H1 (cell line): ENCODE measurements around the gene DISC1. TPM values are rescaled to one million over a fixed set of nuclear protein-coding genes. Genes with fewer than 3 reads are reported as not detected.

Source experiments
- CTCF ChIA-PET: fragments of 300-600 bp; sonication (Branson Sonifier 250); formaldehyde crosslinking; loops from one replicate; lab custom pipeline; 2021; ENCODE audit not compliant: partially characterized antibody; lab: Charles Lee
- POLR2A ChIA-PET: fragments of 300-600 bp; sonication (Branson Sonifier 250); formaldehyde crosslinking; loops from one replicate; lab custom pipeline; 2021; ENCODE audit warnings: inconsistent platforms; ENCODE audit not compliant: partially characterized antibody; lab: Charles Lee
- DNase-seq, 2 experiments: peaks; one replicate each; pipeline versions ENCODE4 v3.0.0 to v3.0.0-alpha.2; 2010 to 2022; ENCODE audit warnings: low spot score in 2 of 2, low read depth in 1 of 2, mixed read lengths in 1 of 2
- FAIRE-seq: peaks from 2 replicates; lab custom pipeline; 2011; peaks lifted over from hg19 to GRCh38; lab: Jason Lieb, UNC
- H2AFZ ChIP-seq: 2 replicates; pipeline ENCODE4 v1.8.1; 2012; ENCODE audit warnings: low read length, inconsistent platforms
- H2AK5ac ChIP-seq: 2 replicates; pipeline ENCODE4 v1.6.1; 2013; ENCODE audit warnings: low read depth, low read length
- H2BK120ac ChIP-seq: replicated peaks from 2 replicates; pipeline ENCODE3; 2013; ENCODE audit warnings: low read depth, low read length, inconsistent platforms
- H2BK12ac ChIP-seq: 2 replicates; pipeline ENCODE4 v1.6.1; 2013; ENCODE audit warnings: low read depth, low read length
- H2BK15ac ChIP-seq: 2 replicates; pipeline ENCODE4 v1.6.1; 2013; ENCODE audit warnings: low read length
- H2BK20ac ChIP-seq: 2 replicates; pipeline ENCODE4 v1.6.1; 2013; ENCODE audit warnings: low read length
- H2BK5ac ChIP-seq: 2 replicates; pipeline ENCODE4 v1.6.1; 2013; ENCODE audit warnings: low read depth, low read length
- H3K14ac ChIP-seq: 2 replicates; pipeline ENCODE4 v1.6.1; 2013; ENCODE audit warnings: inconsistent platforms; ENCODE audit not compliant: insufficient read length
- H3K18ac ChIP-seq: 2 replicates; pipeline ENCODE4 v1.6.1; 2013; ENCODE audit warnings: low read length; ENCODE audit errors: extremely low read depth
- H3K23ac ChIP-seq: 2 replicates; pipeline ENCODE4 v1.6.1; 2013; ENCODE audit warnings: inconsistent platforms; ENCODE audit not compliant: insufficient read length
- H3K23me2 ChIP-seq: 2 replicates; pipeline ENCODE4 v1.6.1; 2013; ENCODE audit warnings: low read depth, low read length
- H3K27ac ChIP-seq: 2 replicates; pipeline ENCODE4 v1.6.1; 2011; ENCODE audit warnings: low read depth, low read length, inconsistent platforms
- H3K27me3 ChIP-seq, 4 experiments: replicated peaks in 1 of 4; 1 replicate in 1 of 4; 2 replicates in 3 of 4; pipeline versions ENCODE4 v1.6.1 to v1.8.1; 2011 to 2013; ENCODE audit warnings: low read length in 3 of 4, mild to moderate bottlenecking in 3 of 4, inconsistent platforms in 2 of 4, mixed read lengths in 2 of 4, moderate library complexity in 1 of 4; ENCODE audit not compliant: control insufficient read depth in 3 of 4, insufficient read depth in 3 of 4; ENCODE audit errors: extremely low read depth in 1 of 4
- H3K36me3 ChIP-seq, 4 experiments: 2 replicates each; pipeline versions ENCODE4 v1.6.1 to v1.8.1; 2011 to 2013; ENCODE audit warnings: mild to moderate bottlenecking in 4 of 4, low read length in 3 of 4, moderate library complexity in 2 of 4, control low read depth in 1 of 4, inconsistent platforms in 1 of 4; ENCODE audit not compliant: insufficient read depth in 4 of 4, control insufficient read depth in 2 of 4
- H3K4ac ChIP-seq: replicated peaks from 2 replicates; pipeline ENCODE3; 2013; ENCODE audit warnings: low read length, low read depth, mixed read lengths, inconsistent platforms; ENCODE audit not compliant: insufficient read length
- H3K4me1 ChIP-seq, 4 experiments: replicated peaks in 1 of 4; 1 replicate in 1 of 4; 2 replicates in 3 of 4; pipeline versions ENCODE4 v1.6.1 to v1.8.1; 2011 to 2013; ENCODE audit warnings: low read length in 3 of 4, inconsistent platforms in 2 of 4, mixed read lengths in 1 of 4; ENCODE audit not compliant: insufficient read depth in 4 of 4, control insufficient read depth in 3 of 4
- H3K4me2 ChIP-seq, 2 experiments: 2 replicates each; pipeline versions ENCODE4 v1.6.1 to v1.8.1; 2011 to 2013; ENCODE audit warnings: low read depth in 2 of 2, low read length in 2 of 2, control low read depth in 1 of 2, inconsistent platforms in 1 of 2, mild to moderate bottlenecking in 1 of 2; ENCODE audit not compliant: insufficient read depth in 1 of 2
- H3K4me3 ChIP-seq, 4 experiments: fragments of 200-600, 300-600 bp in 1 of 4; sonication (generic), shearing (Covaris generic), sonication (Bioruptor Twin) in 1 of 4; 2 replicates each; pipeline versions ENCODE4 v1.5.1 to v1.8.1; 2011 to 2016; ENCODE audit warnings: low read length in 4 of 4, low read depth in 3 of 4, control low read depth in 2 of 4, inconsistent platforms in 2 of 4, mild to moderate bottlenecking in 2 of 4, mixed read lengths in 1 of 4, moderate library complexity in 1 of 4; ENCODE audit not compliant: insufficient read depth in 2 of 4; ENCODE audit errors: extremely low read depth in 1 of 4
- H3K56ac ChIP-seq: replicated peaks from 2 replicates; pipeline ENCODE3; 2013; ENCODE audit warnings: low read depth, mild to moderate bottlenecking, mixed read lengths, low read length, inconsistent platforms; ENCODE audit not compliant: insufficient read length
- H3K79me1 ChIP-seq: 2 replicates; pipeline ENCODE4 v1.6.1; 2013; ENCODE audit warnings: low read depth, low read length, control low read depth
- H3K79me2 ChIP-seq, 2 experiments: 2 replicates each; pipeline versions ENCODE4 v1.6.1 to v1.8.1; 2012 to 2013; ENCODE audit warnings: low read length in 2 of 2, mild to moderate bottlenecking in 2 of 2, inconsistent platforms in 1 of 2; ENCODE audit not compliant: insufficient read depth in 2 of 2, control insufficient read depth in 1 of 2
- H3K9ac ChIP-seq, 4 experiments: replicated peaks in 1 of 4; 1 replicate in 1 of 4; 2 replicates in 3 of 4; pipeline versions ENCODE4 v1.6.1 to v1.8.1; 2011 to 2013; ENCODE audit warnings: low read depth in 3 of 4, low read length in 3 of 4, control low read depth in 2 of 4, mild to moderate bottlenecking in 2 of 4, moderate library complexity in 2 of 4, inconsistent platforms in 1 of 4; ENCODE audit errors: extremely low read depth in 1 of 4
- H3K9me3 ChIP-seq, 2 experiments: 2 replicates each; pipeline versions ENCODE4 v1.6.1 to v1.8.1; 2012 to 2013; ENCODE audit warnings: mild to moderate bottlenecking in 2 of 2, moderate library complexity in 2 of 2, control low read depth in 1 of 2, inconsistent platforms in 1 of 2, low read depth in 1 of 2, low read length in 1 of 2, mixed read lengths in 1 of 2; ENCODE audit not compliant: insufficient read depth in 2 of 2
- H4K20me1 ChIP-seq, 2 experiments: replicated peaks in 1 of 2; 2 replicates each; pipeline versions ENCODE3 to v1.8.1; 2011 to 2013; ENCODE audit warnings: inconsistent platforms in 2 of 2, low read length in 2 of 2, mild to moderate bottlenecking in 1 of 2; ENCODE audit not compliant: insufficient read depth in 2 of 2, control insufficient read depth in 1 of 2
- H4K5ac ChIP-seq: 2 replicates; pipeline ENCODE4 v1.6.1; 2013; ENCODE audit warnings: low read length, low read depth, mixed read lengths, inconsistent platforms; ENCODE audit not compliant: insufficient read length
- H4K8ac ChIP-seq: 2 replicates; pipeline ENCODE4 v1.8.0; 2013; ENCODE audit warnings: mild to moderate bottlenecking, moderate library complexity, low read length, inconsistent platforms; ENCODE audit not compliant: insufficient read depth; ENCODE audit errors: extremely low read depth
- H4K91ac ChIP-seq: replicated peaks from 2 replicates; pipeline ENCODE3; 2013; ENCODE audit warnings: low read length, mixed read lengths, inconsistent platforms; ENCODE audit not compliant: insufficient read length
- BCL11A ChIP-seq, 2 experiments: IDR thresholded peaks; one replicate each; pipeline ENCODE4 v1.6.1; 2011; ENCODE audit warnings: low read depth in 2 of 2, low read length in 2 of 2, mild to moderate bottlenecking in 2 of 2
- GABPA ChIP-seq: IDR thresholded peaks from 2 replicates; pipeline ENCODE4 v1.6.1; 2011; ENCODE audit warnings: mild to moderate bottlenecking, low read length, moderate library complexity, borderline replicate concordance; ENCODE audit not compliant: insufficient read depth
- HDAC2 ChIP-seq, 2 experiments: fragments of 300-600 bp in 1 of 2; sonication (generic) in 1 of 2; IDR thresholded peaks; 2 replicates each; pipeline ENCODE4 v1.6.1; 2011 to 2012; ENCODE audit warnings: low read depth in 2 of 2, low read length in 2 of 2, mild to moderate bottlenecking in 2 of 2, moderate library complexity in 2 of 2, borderline replicate concordance in 1 of 2, inconsistent platforms in 1 of 2
- NRF1 ChIP-seq: IDR thresholded peaks from 2 replicates; pipeline ENCODE4 v1.6.1; 2011; ENCODE audit warnings: mild to moderate bottlenecking, low read depth, low read length, improper control_type of control experiment
- RBBP5 ChIP-seq: IDR thresholded peaks from 2 replicates; pipeline ENCODE4 v1.7.1; 2012; ENCODE audit warnings: low read depth, mild to moderate bottlenecking, inconsistent platforms, low read length, moderate library complexity, borderline replicate concordance
- RNF2 ChIP-seq: fragments of 200-900, 300-1000 bp; sonication (generic); IDR thresholded peaks from 2 replicates; pipeline ENCODE4 v1.7.1; 2016; ENCODE audit warnings: borderline replicate concordance, low read depth, mild to moderate bottlenecking, antibody characterized with exemption, low read length; ENCODE audit not compliant: poor library complexity, severe bottlenecking; ENCODE audit errors: missing control alignments
- SP4 ChIP-seq: IDR thresholded peaks from 2 replicates; pipeline ENCODE4 v1.6.1; 2012; ENCODE audit warnings: low read length, inconsistent platforms
- YY1 ChIP-seq: IDR thresholded peaks from 2 replicates; pipeline ENCODE4 v1.6.1; 2011; ENCODE audit warnings: low read depth, mild to moderate bottlenecking, low read length
- WGBS, 2 experiments: shearing (Covaris generic) in 1 of 2; methylation state at CpG; one replicate each; pipeline versions ENCODE4 v1.1.6 to v1.1.7; 2013 to 2015; ENCODE audit warnings: low lambda C conversion rate in 2 of 2, mixed read lengths in 2 of 2, inconsistent platforms in 1 of 2, low coverage in 1 of 2, missing lambda C conversion rate in 1 of 2; ENCODE audit not compliant: insufficient replicate concordance in 2 of 2, insufficient coverage in 1 of 2, insufficient read length in 1 of 2; ENCODE audit errors: extremely low coverage in 1 of 2, missing lambda C conversion rate in 1 of 2; 5-methylcytosine and 5-hydroxymethylcytosine counted together
- polyA plus RNA-seq, 7 experiments: library from polyadenylated mRNA; depleted of rRNA in 3 of 7; stranded (reverse) in 5 of 7; unstranded in 2 of 7; fragments of >200 nt in 5 of 7; fragments of 200-250 nt in 2 of 7; gene quantifications; 1 replicate in 5 of 7; 2 replicates in 1 of 7; 4 replicates in 1 of 7; pipeline versions ENCODE4 v1.2.1 to v1.2.3, GENCODE V29; 2011 to 2013; ENCODE audit warnings: missing spikeins in 2 of 7, mixed read lengths in 2 of 7
- total RNA-seq: library from RNA; stranded (reverse); fragmentation: NEBNext Ultra II Directional; extraction: Animal tissue kit (Norgen Biotek cat#: 25700); gene quantifications from 2 replicates; pipeline ENCODE4 v1.2.1, GENCODE V29; 2021
- TF ChIP-seq, protein P1 (sequence below): IDR thresholded peaks from 2 replicates; pipeline ENCODE4 v1.6.1; 2012; ENCODE audit warnings: inconsistent platforms
- TF ChIP-seq, protein P2 (sequence below): IDR thresholded peaks from 2 replicates; pipeline ENCODE4 v1.6.1; 2012; ENCODE audit warnings: inconsistent platforms

DISC1 gene
- total and polyA plus RNA-seq, 2 of the 8 experiments (the other 6 are each of a cell fraction or from before 2014, with no cell fraction given) = 1.1 to 3.5 TPM

DNA sequence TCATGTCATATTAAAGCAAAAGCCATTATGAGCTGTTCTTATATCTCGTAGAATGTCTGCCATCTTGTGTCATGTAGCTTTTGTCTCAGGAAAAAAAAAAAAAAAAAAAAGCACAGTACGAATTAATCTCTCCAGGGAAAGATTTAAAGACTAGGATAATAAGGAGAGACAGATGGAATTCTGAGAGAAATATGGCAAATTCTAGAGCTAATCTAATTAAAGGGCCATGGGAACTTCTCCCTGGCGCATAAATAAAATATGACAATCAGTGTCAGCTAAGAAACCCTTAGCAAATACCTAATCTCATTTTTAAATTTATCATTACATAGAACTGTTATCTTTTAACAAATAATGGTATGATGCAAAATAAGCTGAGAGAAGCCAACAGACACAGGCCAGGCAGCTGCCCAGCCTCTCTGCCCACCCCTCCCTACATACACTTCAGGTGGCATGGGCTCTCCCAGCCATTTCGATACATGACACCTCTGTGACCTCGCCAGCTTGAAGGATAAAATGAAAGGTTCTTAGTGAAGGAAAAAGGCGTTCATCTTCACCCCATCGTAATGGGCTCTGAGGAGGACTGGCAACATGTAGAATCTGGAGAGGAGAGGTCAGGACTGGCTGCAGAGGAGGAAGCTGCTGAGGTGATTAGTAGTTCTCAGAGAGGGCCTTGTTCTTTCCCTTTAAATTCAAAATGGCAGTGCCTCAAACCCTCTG is 39.8 kb downstream of the DISC1 start:
- no peaks in the 10 kb centered on the region; the same call in 1 of the 2 replicates for H3K23me2 ChIP-seq
- H2BK15ac ChIP-seq = no peak overlapping the region
- no peak for FAIRE-seq
- H3K4ac ChIP-seq = no peak overlapping the region
- H3K4me1 ChIP-seq = peaks cover 0 to 4% (median under 1%) of the 10 kb centered on the region in 4 experiments; a peak in 3 of 7 replicates
- no peak overlapping the region for H2BK5ac ChIP-seq
- H3K14ac ChIP-seq = no peak overlapping the region
- 0 out of 2 replicates have a peak overlapping the region, but pooled peaks have one; percentile 7 for H2AFZ ChIP-seq
- H4K91ac ChIP-seq = no peak overlapping the region
- H3K36me3 ChIP-seq = no peaks in the 10 kb centered on the region; a peak in 1 of 8 replicates
- no peak overlapping the region for H3K4me2 ChIP-seq
- no peak overlapping the region for H2BK12ac ChIP-seq
- no peak overlapping the region for H3K9ac ChIP-seq
- no peak overlapping the region for H2BK120ac ChIP-seq
- H3K18ac ChIP-seq = no peak overlapping the region
- CTCF ChIA-PET = interaction anchor here (1.2 to 1.7 kb wide), 2 partner anchors 8 to 90 kb away, joined by 3 to 4 read pairs; no protein-coding TSS in a partner anchor
- WGBS, 2 experiments = 80% methylated on average over 6 of the region's 7 CpGs; no CpG with 5 or more reads in 1 of the 2 experiments
- H3K23ac ChIP-seq = no peak overlapping the region
- H3K56ac ChIP-seq = no peak overlapping the region
- no peak overlapping the region for H3K27ac ChIP-seq
- no peak overlapping the region for H4K8ac ChIP-seq
- no peaks in the 10 kb centered on the region for H3K79me2 ChIP-seq
- no peaks in the 10 kb centered on the region for H3K79me1 ChIP-seq
- H2BK20ac ChIP-seq = no peak overlapping the region
- no peak overlapping the region for H3K4me3 ChIP-seq
- no peaks in the 10 kb centered on the region; a peak in 1 of 4 replicates for H3K9me3 ChIP-seq
- H3K27me3 ChIP-seq = no peaks in the 10 kb centered on the region
- DNase-seq = no peak
- POLR2A ChIA-PET = interaction anchor here (1.0 kb wide), 1 partner anchor 26 kb away, joined by 3 read pairs; no protein-coding TSS in a partner anchor
- no peak overlapping the region for H2AK5ac ChIP-seq
- H4K5ac ChIP-seq = no peak overlapping the region
- no peaks in the 10 kb centered on the region for H4K20me1 ChIP-seq
- TF ChIP-seq, protein P1, sequence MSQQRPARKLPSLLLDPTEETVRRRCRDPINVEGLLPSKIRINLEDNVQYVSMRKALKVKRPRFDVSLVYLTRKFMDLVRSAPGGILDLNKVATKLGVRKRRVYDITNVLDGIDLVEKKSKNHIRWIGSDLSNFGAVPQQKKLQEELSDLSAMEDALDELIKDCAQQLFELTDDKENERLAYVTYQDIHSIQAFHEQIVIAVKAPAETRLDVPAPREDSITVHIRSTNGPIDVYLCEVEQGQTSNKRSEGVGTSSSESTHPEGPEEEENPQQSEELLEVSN = no peak; the same call in 1 of the 2 replicates
- TF ChIP-seq, protein P2, sequence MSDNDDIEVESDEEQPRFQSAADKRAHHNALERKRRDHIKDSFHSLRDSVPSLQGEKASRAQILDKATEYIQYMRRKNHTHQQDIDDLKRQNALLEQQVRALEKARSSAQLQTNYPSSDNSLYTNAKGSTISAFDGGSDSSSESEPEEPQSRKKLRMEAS = peak; percentile 10; the same call in 1 of the 2 replicates
- TF ChIP-seq BCL11A (IDR thresholded peaks at IDR 0.05; ENCODE audit: low read depth in 2 of 2, low read length in 2 of 2) = no peak
- no peak for TF ChIP-seq SP4
- peak; percentile 73; the same call in 1 of the 2 replicates for TF ChIP-seq YY1
- no peak for TF ChIP-seq HDAC2 (IDR thresholded peaks at IDR 0.05; ENCODE audit: borderline replicate concordance in 1 of 2, low read depth in 2 of 2, low read length in 2 of 2)
- no peak for TF ChIP-seq RBBP5
- no peak for TF ChIP-seq RNF2
- no peak for TF ChIP-seq GABPA
- TF ChIP-seq NRF1 = no peak
